ENCODE results near the gene FDPS. TPM values are rescaled to one million over a fixed set of nuclear protein-coding genes. Genes with fewer than 3 reads are reported as not detected.

The FDPS gene
- 274 and 287 TPM in 2 replicates for total RNA-seq (2014; rRNA removed; shearing (Covaris generic))
- 366 and 373 TPM in 2 replicates for polyA plus RNA-seq (2016; fragmentation: Nextera tagmentation; extraction: Ambion mirVana)
- long read RNA-seq, transcript FDPS-206 (10 exons, 1,178 nt), result minor isoform, 75 of 269 reads
- long read RNA-seq, transcript FDPS-202 (11 exons, 1,431 nt), result minor isoform, 11 of 269 reads
- long read RNA-seq, transcript FDPS-203 (10 exons, 1,256 nt), result major isoform, 107 of 269 reads
- long read RNA-seq, transcript FDPS-221 (10 exons, 1,198 nt), result minor isoform, 16 of 269 reads
- long read RNA-seq, partial matches to known transcripts, result 9 of 269 reads
- long read RNA-seq, other reads (novel, unspliced or antisense), result 42 of 269 reads

GRCh38 chr1:155308493-155309422 lies at the start of gene FDPS:
Gene FDPS, plus strand, starts transcription at chr1:155308866. Its CDS starts 924 bp downstream, at chr1:155309790.
- Mint-ChIP-seq H3K4me3 (peak within 1 kb of the TSS; percentile 99), H3K9me3 (no peaks in the 10 kb centered on the region), H3K4me1 (peaks cover 22% of the 10 kb centered on the region), H3K27me3 (ENCODE audit: insufficient read depth, low read depth, poor library complexity) (peaks cover 9% of the 10 kb centered on the region), H3K27ac (peak within 1 kb of the TSS; percentile 97), H3K36me3 (ENCODE audit: low read depth) (peaks cover 39% of the 10 kb centered on the region)
- Histone ChIP-seq H3K36me3 (ENCODE audit: insufficient read depth) (peaks cover 11% of the 10 kb centered on the region), H3K4me3 (peak within 1 kb of the TSS; percentile 98), H3K27ac (ENCODE audit: low read depth) (peak within 1 kb of the TSS; percentile 85), H3K9me2 (ENCODE audit: insufficient read depth) (no peaks in the 10 kb centered on the region), H3K27me3 (ENCODE audit: insufficient read depth) (no peaks in the 10 kb centered on the region), H2AFZ (no peak within 1 kb of the TSS), H3K79me2 (replicated peaks; ENCODE audit: insufficient read depth) (peaks cover 44% of the 10 kb centered on the region), H3F3A (replicated peaks; ENCODE audit: low read depth) (peaks cover 19% of the 10 kb centered on the region), H3K4me1 (ENCODE audit: insufficient read depth) (peaks cover 20% of the 10 kb centered on the region), H3K4me2 (peak within 1 kb of the TSS; percentile 98), H4K20me1 (replicated peaks; ENCODE audit: insufficient read depth) (peaks cover 28% of the 10 kb centered on the region)
- DNase-seq (ENCODE audit: low spot score) (peak; percentile 99), ATAC-seq (peak; percentile 97)
- TF ChIP-seq EZH2phosphoT487 (IDR thresholded peaks at IDR 0.05; ENCODE audit: unreplicated experiment) (no peak), ZNF462 (CRISPR knock-in tag; IDR thresholded peaks at IDR 0.05) (no peak), EZH2 (IDR thresholded peaks at IDR 0.05; ENCODE audit: low read depth, unreplicated experiment) (no peak), CREB1 (CRISPR knock-in tag; IDR thresholded peaks at IDR 0.05; ENCODE audit: low read depth) (peak; percentile 92), ETS1 (IDR thresholded peaks at IDR 0.05) (peak; percentile 97), POLR2AphosphoS5 (IDR thresholded peaks at IDR 0.05; ENCODE audit: low read depth) (peak; percentile 91), NANOG (IDR thresholded peaks at IDR 0.05; ENCODE audit: borderline replicate concordance) (no peak), ZNF114 (CRISPR knock-in tag; IDR thresholded peaks at IDR 0.05) (no peak), STAT1 (IDR thresholded peaks at IDR 0.05; ENCODE audit: unreplicated experiment) (no peak), ZNF331 (CRISPR knock-in tag; IDR thresholded peaks at IDR 0.05; ENCODE audit: low read depth) (no peak)
- TF ChIP-seq, protein P1, sequence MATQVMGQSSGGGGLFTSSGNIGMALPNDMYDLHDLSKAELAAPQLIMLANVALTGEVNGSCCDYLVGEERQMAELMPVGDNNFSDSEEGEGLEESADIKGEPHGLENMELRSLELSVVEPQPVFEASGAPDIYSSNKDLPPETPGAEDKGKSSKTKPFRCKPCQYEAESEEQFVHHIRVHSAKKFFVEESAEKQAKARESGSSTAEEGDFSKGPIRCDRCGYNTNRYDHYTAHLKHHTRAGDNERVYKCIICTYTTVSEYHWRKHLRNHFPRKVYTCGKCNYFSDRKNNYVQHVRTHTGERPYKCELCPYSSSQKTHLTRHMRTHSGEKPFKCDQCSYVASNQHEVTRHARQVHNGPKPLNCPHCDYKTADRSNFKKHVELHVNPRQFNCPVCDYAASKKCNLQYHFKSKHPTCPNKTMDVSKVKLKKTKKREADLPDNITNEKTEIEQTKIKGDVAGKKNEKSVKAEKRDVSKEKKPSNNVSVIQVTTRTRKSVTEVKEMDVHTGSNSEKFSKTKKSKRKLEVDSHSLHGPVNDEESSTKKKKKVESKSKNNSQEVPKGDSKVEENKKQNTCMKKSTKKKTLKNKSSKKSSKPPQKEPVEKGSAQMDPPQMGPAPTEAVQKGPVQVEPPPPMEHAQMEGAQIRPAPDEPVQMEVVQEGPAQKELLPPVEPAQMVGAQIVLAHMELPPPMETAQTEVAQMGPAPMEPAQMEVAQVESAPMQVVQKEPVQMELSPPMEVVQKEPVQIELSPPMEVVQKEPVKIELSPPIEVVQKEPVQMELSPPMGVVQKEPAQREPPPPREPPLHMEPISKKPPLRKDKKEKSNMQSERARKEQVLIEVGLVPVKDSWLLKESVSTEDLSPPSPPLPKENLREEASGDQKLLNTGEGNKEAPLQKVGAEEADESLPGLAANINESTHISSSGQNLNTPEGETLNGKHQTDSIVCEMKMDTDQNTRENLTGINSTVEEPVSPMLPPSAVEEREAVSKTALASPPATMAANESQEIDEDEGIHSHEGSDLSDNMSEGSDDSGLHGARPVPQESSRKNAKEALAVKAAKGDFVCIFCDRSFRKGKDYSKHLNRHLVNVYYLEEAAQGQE (IDR thresholded peaks at IDR 0.05; ENCODE audit: unreplicated experiment), result no peak

Data from GM23338 (cell line).